ENCODE results near the gene CAMK2D.
"Not testable (repeated sequence)": the region's sequence is repeated elsewhere in the genome, so short reads cannot be mapped to it uniquely, and the experiment has no call there.

The CAMK2D gene

GRCh38 chr4:113769744-113770143 lies 8.2 kb upstream of the CAMK2D start:
- H3K27me3 ChIP-seq (ENCODE audit: insufficient read depth, low read length, poor library complexity) = no peaks in the 10 kb centered on the region
- H3K79me2 ChIP-seq (ENCODE audit: control insufficient read depth, insufficient read depth, low read length) = no peaks in the 10 kb centered on the region
- H3K9ac ChIP-seq (ENCODE audit: low read length) = no peak overlapping the region
- 100% methylated on average over 1 of the region's 2 CpGs for WGBS (ENCODE audit: extremely low coverage, insufficient coverage, low lambda C conversion rate)
- no peak overlapping the region for H3K4ac ChIP-seq (ENCODE audit: low read depth, low read length)
- no peak overlapping the region for H3K4me3 ChIP-seq (ENCODE audit: low read length)
- DNase-seq = no peak
- H3K4me1 ChIP-seq (ENCODE audit: control insufficient read depth, low read depth, low read length) = no peaks in the 10 kb centered on the region
- no peak overlapping the region for H3K56ac ChIP-seq (ENCODE audit: low read length)
- no peak overlapping the region for H4K5ac ChIP-seq (ENCODE audit: low read length)
- no peak overlapping the region for H2AK5ac ChIP-seq (ENCODE audit: low read length)
- H3K79me1 ChIP-seq (ENCODE audit: low read length) = no peaks in the 10 kb centered on the region
- H3K18ac ChIP-seq (ENCODE audit: low read length) = no peak overlapping the region
- H3K27ac ChIP-seq (ENCODE audit: low read depth, low read length) = no peak overlapping the region
- H3K4me2 ChIP-seq (ENCODE audit: low read length) = no peak overlapping the region
- H2BK15ac ChIP-seq (replicated peaks; ENCODE audit: low read depth) = no peak overlapping the region
- H3K36me3 ChIP-seq (ENCODE audit: control insufficient read depth, insufficient read depth, low read length) = no peaks in the 10 kb centered on the region
- H2BK120ac ChIP-seq (ENCODE audit: low read depth, low read length) = no peak overlapping the region
- no peak overlapping the region for H4K8ac ChIP-seq (ENCODE audit: low read depth, low read length)
- no peak overlapping the region for H2BK5ac ChIP-seq (ENCODE audit: low read length)
- H3K23ac ChIP-seq (ENCODE audit: low read length) = no peak overlapping the region

- Histone ChIP-seq H2BK15ac (replicated peaks; ENCODE audit: low read depth) (no peak overlapping the region), H3K23ac (ENCODE audit: low read length) (no peak overlapping the region), H3K56ac (ENCODE audit: low read length) (no peak overlapping the region), H3K36me3 (ENCODE audit: control insufficient read depth, insufficient read depth, low read length) (no peaks in the 10 kb centered on the region), H3K79me2 (ENCODE audit: control insufficient read depth, insufficient read depth, low read length) (no peaks in the 10 kb centered on the region), H2BK5ac (ENCODE audit: low read length) (no peak overlapping the region), H3K4me3 (ENCODE audit: low read length) (no peak overlapping the region), H3K4ac (ENCODE audit: low read depth, low read length) (no peak overlapping the region), H3K79me1 (ENCODE audit: low read length) (no peaks in the 10 kb centered on the region), H4K8ac (ENCODE audit: low read depth, low read length) (no peak overlapping the region), H4K5ac (ENCODE audit: low read length) (no peak overlapping the region), H3K27ac (ENCODE audit: low read depth, low read length) (no peak overlapping the region), H3K18ac (ENCODE audit: low read length) (no peak overlapping the region), H3K27me3 (ENCODE audit: insufficient read depth, low read length, poor library complexity) (no peaks in the 10 kb centered on the region), H2AK5ac (ENCODE audit: low read length) (no peak overlapping the region), H3K4me1 (ENCODE audit: control insufficient read depth, low read depth, low read length) (no peaks in the 10 kb centered on the region), H2BK120ac (ENCODE audit: low read depth, low read length) (no peak overlapping the region), H3K9ac (ENCODE audit: low read length) (no peak overlapping the region), H3K4me2 (ENCODE audit: low read length) (no peak overlapping the region)
- WGBS (ENCODE audit: extremely low coverage, insufficient coverage, low lambda C conversion rate) = no CpG with 5 or more reads among the region's 2 CpGs
- no peak for DNase-seq
These were observed 7.4 kb upstream of the CAMK2D start for GRCh38 chr4:113768952-113769351.

- no peak overlapping the region for H2AK5ac ChIP-seq (ENCODE audit: low read length)
- H2BK15ac ChIP-seq (replicated peaks; ENCODE audit: low read depth) = no peak overlapping the region
- H3K27me3 ChIP-seq (ENCODE audit: insufficient read depth, low read length, poor library complexity) = no peaks in the 10 kb centered on the region
- H3K79me1 ChIP-seq (ENCODE audit: low read length) = no peaks in the 10 kb centered on the region
- no CpG with 5 or more reads among the region's 2 CpGs for WGBS (ENCODE audit: extremely low coverage, insufficient coverage, low lambda C conversion rate)
- H3K56ac ChIP-seq (ENCODE audit: low read length) = no peak overlapping the region
- H4K5ac ChIP-seq (ENCODE audit: low read length) = no peak overlapping the region
- no peaks in the 10 kb centered on the region for H3K79me2 ChIP-seq (ENCODE audit: control insufficient read depth, insufficient read depth, low read length)
- no peak overlapping the region for H3K27ac ChIP-seq (ENCODE audit: low read depth, low read length)
- no peak overlapping the region for H3K9ac ChIP-seq (ENCODE audit: low read length)
- no peak overlapping the region for H3K4me3 ChIP-seq (ENCODE audit: low read length)
- H3K36me3 ChIP-seq (ENCODE audit: control insufficient read depth, insufficient read depth, low read length) = no peaks in the 10 kb centered on the region
- no peak overlapping the region for H3K18ac ChIP-seq (ENCODE audit: low read length)
- no peak overlapping the region for H3K4ac ChIP-seq (ENCODE audit: low read depth, low read length)
- H3K23ac ChIP-seq (ENCODE audit: low read length) = no peak overlapping the region
- no peak overlapping the region for H2BK5ac ChIP-seq (ENCODE audit: low read length)
- H3K4me2 ChIP-seq (ENCODE audit: low read length) = no peak overlapping the region
- no peak overlapping the region for H2BK120ac ChIP-seq (ENCODE audit: low read depth, low read length)
- DNase-seq = no peak
- H4K8ac ChIP-seq (ENCODE audit: low read depth, low read length) = no peak overlapping the region
- H3K4me1 ChIP-seq (ENCODE audit: control insufficient read depth, low read depth, low read length) = no peaks in the 10 kb centered on the region
These were observed 5.3 kb upstream of the CAMK2D start for GRCh38 chr4:113766882-113767281.

GRCh38 chr4:113764720-113765264 lies 3.3 kb upstream of the CAMK2D start:
- peak overlapping the region; percentile 45 for H2BK15ac ChIP-seq (replicated peaks; ENCODE audit: low read depth)
- no peak overlapping the region for H3K56ac ChIP-seq (ENCODE audit: low read length)
- H4K8ac ChIP-seq (ENCODE audit: low read depth, low read length) = no peak overlapping the region
- no peaks in the 10 kb centered on the region for H3K27me3 ChIP-seq (ENCODE audit: insufficient read depth, low read length, poor library complexity)
- H4K5ac ChIP-seq (ENCODE audit: low read length) = no peak overlapping the region
- no peaks in the 10 kb centered on the region for H3K4me1 ChIP-seq (ENCODE audit: control insufficient read depth, low read depth, low read length)
- H3K4ac ChIP-seq (ENCODE audit: low read depth, low read length) = no peak overlapping the region
- no peak overlapping the region for H3K4me3 ChIP-seq (ENCODE audit: low read length)
- DNase-seq = peak; percentile 66
- H3K23ac ChIP-seq (ENCODE audit: low read length) = no peak overlapping the region
- H3K18ac ChIP-seq (ENCODE audit: low read length) = no peak overlapping the region
- no CpG with 5 or more reads among the region's 1 CpG for WGBS (ENCODE audit: extremely low coverage, insufficient coverage, low lambda C conversion rate)
- H3K4me2 ChIP-seq (ENCODE audit: low read length) = no peak overlapping the region
- no peak overlapping the region for H3K9ac ChIP-seq (ENCODE audit: low read length)
- no peaks in the 10 kb centered on the region for H3K79me2 ChIP-seq (ENCODE audit: control insufficient read depth, insufficient read depth, low read length)
- H2BK5ac ChIP-seq (ENCODE audit: low read length) = no peak overlapping the region
- H2BK120ac ChIP-seq (ENCODE audit: low read depth, low read length) = no peak overlapping the region
- no peak overlapping the region for H3K27ac ChIP-seq (ENCODE audit: low read depth, low read length)
- H3K79me1 ChIP-seq (ENCODE audit: low read length) = no peaks in the 10 kb centered on the region
- no peak overlapping the region for H2AK5ac ChIP-seq (ENCODE audit: low read length)
- no peaks in the 10 kb centered on the region for H3K36me3 ChIP-seq (ENCODE audit: control insufficient read depth, insufficient read depth, low read length)

- peak overlapping the region; percentile 43 for H3K4ac ChIP-seq (ENCODE audit: low read depth, low read length)
- H3K36me3 ChIP-seq (ENCODE audit: control insufficient read depth, insufficient read depth, low read length); H3K9ac ChIP-seq (ENCODE audit: low read length); H2BK120ac ChIP-seq (ENCODE audit: low read depth, low read length); H3K23ac ChIP-seq (ENCODE audit: low read length); H2BK15ac ChIP-seq (replicated peaks; ENCODE audit: low read depth); H2AK5ac ChIP-seq (ENCODE audit: low read length); H3K4me1 ChIP-seq (ENCODE audit: control insufficient read depth, low read depth, low read length); H3K4me3 ChIP-seq (ENCODE audit: low read length); H4K8ac ChIP-seq (ENCODE audit: low read depth, low read length); H3K27ac ChIP-seq (ENCODE audit: low read depth, low read length); H2BK5ac ChIP-seq (ENCODE audit: low read length); H4K5ac ChIP-seq (ENCODE audit: low read length); H3K56ac ChIP-seq (ENCODE audit: low read length); H3K79me2 ChIP-seq (ENCODE audit: control insufficient read depth, insufficient read depth, low read length); H3K27me3 ChIP-seq (ENCODE audit: insufficient read depth, low read length, poor library complexity); H3K79me1 ChIP-seq (ENCODE audit: low read length); H3K4me2 ChIP-seq (ENCODE audit: low read length); DNase-seq: not testable (repeated sequence)
- WGBS (ENCODE audit: extremely low coverage, insufficient coverage, low lambda C conversion rate) = no CpG with 5 or more reads among the region's 12 CpGs
- H3K18ac ChIP-seq (ENCODE audit: low read length) = peak overlapping the region; percentile 86
These were observed 2.4 kb upstream of the CAMK2D start for GRCh38 chr4:113763923-113764322.

GRCh38 chr4:113763029-113763285 lies 1.4 kb upstream of the CAMK2D start:
- H3K56ac ChIP-seq (ENCODE audit: low read length) = peak overlapping the region; percentile 73
- no peak overlapping the region for H2AK5ac ChIP-seq (ENCODE audit: low read length)
- peak overlapping the region; percentile 65 for H4K8ac ChIP-seq (ENCODE audit: low read depth, low read length)
- no peaks in the 10 kb centered on the region for H3K79me2 ChIP-seq (ENCODE audit: control insufficient read depth, insufficient read depth, low read length)
- H4K5ac ChIP-seq (ENCODE audit: low read length) = no peak overlapping the region
- H3K4me3 ChIP-seq (ENCODE audit: low read length) = no peak overlapping the region
- no peaks in the 10 kb centered on the region for H3K36me3 ChIP-seq (ENCODE audit: control insufficient read depth, insufficient read depth, low read length)
- no peaks in the 10 kb centered on the region for H3K27me3 ChIP-seq (ENCODE audit: insufficient read depth, low read length, poor library complexity)
- WGBS (ENCODE audit: extremely low coverage, insufficient coverage, low lambda C conversion rate) = no CpG with 5 or more reads among the region's 6 CpGs
- no peak for DNase-seq
- H3K23ac ChIP-seq (ENCODE audit: low read length) = no peak overlapping the region
- no peak overlapping the region for H2BK5ac ChIP-seq (ENCODE audit: low read length)
- H3K4ac ChIP-seq (ENCODE audit: low read depth, low read length) = no peak overlapping the region
- H2BK15ac ChIP-seq (replicated peaks; ENCODE audit: low read depth) = no peak overlapping the region
- peak overlapping the region; percentile 23 for H3K4me2 ChIP-seq (ENCODE audit: low read length)
- peak overlapping the region; percentile 57 for H3K18ac ChIP-seq (ENCODE audit: low read length)
- H3K79me1 ChIP-seq (ENCODE audit: low read length) = no peaks in the 10 kb centered on the region
- H3K4me1 ChIP-seq (ENCODE audit: control insufficient read depth, low read depth, low read length) = no peaks in the 10 kb centered on the region
- peak overlapping the region; percentile 93 for H3K27ac ChIP-seq (ENCODE audit: low read depth, low read length)
- no peak overlapping the region for H2BK120ac ChIP-seq (ENCODE audit: low read depth, low read length)
- H3K9ac ChIP-seq (ENCODE audit: low read length) = peak overlapping the region; percentile 38

Data from mesendoderm (in vitro differentiated cells).